SK-N-SH treated with all-trans-retinoic acid at 6 μM for 48 hours (cell line): ENCODE data around the gene YJEFN3.

Experiments
- ATAC-seq: fragments of 200-7000 bp; cut with Tn5 transposase; 3 replicates; pipeline ENCODE4 v1.9.1; 2020; ENCODE audit warnings: mild to moderate bottlenecking, moderate library complexity
- ARNTL ChIP-seq: fragments of 450-650 bp; formaldehyde crosslinking; IDR thresholded peaks from 2 replicates; pipeline ENCODE4 v1.5.0; 2020; ENCODE audit warnings: low read depth, mild to moderate bottlenecking, moderate library complexity, borderline replicate concordance
- BACH2 ChIP-seq: fragments of 250-450 bp; sonication (Bioruptor Pico); IDR thresholded peaks from 2 replicates; pipeline ENCODE4 v1.9.0; 2021; ENCODE audit warnings: mild to moderate bottlenecking, borderline replicate concordance
- CREB5 ChIP-seq: fragments of 250-450 bp; sonication (Bioruptor Pico); IDR thresholded peaks from 2 replicates; pipeline ENCODE4 v1.5.1; 2020; ENCODE audit warnings: low read depth, mild to moderate bottlenecking, moderate library complexity
- ESRRG ChIP-seq: fragments of 250-450 bp; sonication (Bioruptor Pico); IDR thresholded peaks from 2 replicates; pipeline ENCODE4 v1.6.1; 2021; ENCODE audit warnings: mild to moderate bottlenecking
- GLIS3 ChIP-seq: fragments of 250-450 bp; sonication (Bioruptor Pico); IDR thresholded peaks from 2 replicates; pipeline ENCODE4 v1.5.0; 2020; ENCODE audit warnings: mild to moderate bottlenecking, moderate library complexity
- PATZ1 ChIP-seq: fragments of 250-450 bp; sonication (Bioruptor Pico); IDR thresholded peaks from 2 replicates; pipeline ENCODE4 v1.8.0; 2020; ENCODE audit warnings: mild to moderate bottlenecking, moderate library complexity, borderline replicate concordance
- POU6F1 ChIP-seq: fragments of 250-450 bp; sonication (Bioruptor Pico); IDR thresholded peaks from 2 replicates; pipeline ENCODE4 v1.8.0; 2021; ENCODE audit warnings: low read depth, mild to moderate bottlenecking, moderate library complexity, borderline replicate concordance
- SNAI2 ChIP-seq: fragments of 250-450 bp; sonication (Bioruptor Pico); IDR thresholded peaks from 2 replicates; pipeline ENCODE4 v1.5.0; 2020; ENCODE audit warnings: mild to moderate bottlenecking, moderate library complexity
- TCF4 ChIP-seq: fragments of 250-450 bp; sonication (Bioruptor Pico); IDR thresholded peaks from 2 replicates; pipeline ENCODE4 v1.8.0; 2021; ENCODE audit warnings: mild to moderate bottlenecking, moderate library complexity, borderline replicate concordance
- TOX ChIP-seq: fragments of 250-450 bp; sonication (Bioruptor Pico); IDR thresholded peaks from 2 replicates; pipeline ENCODE4 v1.8.0; 2021; ENCODE audit warnings: mild to moderate bottlenecking, moderate library complexity, borderline replicate concordance
- TSHZ2 ChIP-seq: fragments of 250-450 bp; sonication (Bioruptor Pico); IDR thresholded peaks from 2 replicates; pipeline ENCODE4 v1.5.0; 2020; ENCODE audit warnings: mild to moderate bottlenecking, moderate library complexity
- ZC3H10 ChIP-seq: fragments of 250-450 bp; sonication (Bioruptor Pico); IDR thresholded peaks from 2 replicates; pipeline ENCODE4 v1.5.1; 2021; ENCODE audit warnings: mild to moderate bottlenecking, moderate library complexity
- ZFP3 ChIP-seq: fragments of 250-450 bp; sonication (Bioruptor Pico); IDR thresholded peaks from 2 replicates; pipeline ENCODE4 v1.5.0; 2020; ENCODE audit warnings: mild to moderate bottlenecking, moderate library complexity
- ZFP30 ChIP-seq: fragments of 450-650 bp; formaldehyde crosslinking; IDR thresholded peaks from 2 replicates; pipeline ENCODE4 v1.5.0; 2022; ENCODE audit warnings: mild to moderate bottlenecking, moderate library complexity
- ZNF565 ChIP-seq: fragments of 450-650 bp; formaldehyde crosslinking; conservative IDR thresholded peaks from 2 replicates; pipeline ENCODE4 v1.5.0; 2020; ENCODE audit warnings: low read depth, mild to moderate bottlenecking, moderate library complexity
- ZNF70 ChIP-seq: fragments of 450-650 bp; formaldehyde crosslinking; IDR thresholded peaks from 2 replicates; pipeline ENCODE4 v1.5.0; 2020; ENCODE audit warnings: mild to moderate bottlenecking, moderate library complexity
- ZNF8 ChIP-seq: fragments of 450-650 bp; formaldehyde crosslinking; IDR thresholded peaks from 2 replicates; pipeline ENCODE4 v1.5.0; 2020; ENCODE audit warnings: mild to moderate bottlenecking, moderate library complexity
- TF ChIP-seq, protein P1 (sequence below): fragments of 250-450 bp; sonication (Bioruptor Pico); IDR thresholded peaks from 2 replicates; pipeline ENCODE4 v1.5.1; 2021; ENCODE audit warnings: mild to moderate bottlenecking, moderate library complexity

Gene YJEFN3

GRCh38 chr19:19559931-19560330 lies 31.2 kb downstream of the YJEFN3 start:
- ATAC-seq = no peak

DNA sequence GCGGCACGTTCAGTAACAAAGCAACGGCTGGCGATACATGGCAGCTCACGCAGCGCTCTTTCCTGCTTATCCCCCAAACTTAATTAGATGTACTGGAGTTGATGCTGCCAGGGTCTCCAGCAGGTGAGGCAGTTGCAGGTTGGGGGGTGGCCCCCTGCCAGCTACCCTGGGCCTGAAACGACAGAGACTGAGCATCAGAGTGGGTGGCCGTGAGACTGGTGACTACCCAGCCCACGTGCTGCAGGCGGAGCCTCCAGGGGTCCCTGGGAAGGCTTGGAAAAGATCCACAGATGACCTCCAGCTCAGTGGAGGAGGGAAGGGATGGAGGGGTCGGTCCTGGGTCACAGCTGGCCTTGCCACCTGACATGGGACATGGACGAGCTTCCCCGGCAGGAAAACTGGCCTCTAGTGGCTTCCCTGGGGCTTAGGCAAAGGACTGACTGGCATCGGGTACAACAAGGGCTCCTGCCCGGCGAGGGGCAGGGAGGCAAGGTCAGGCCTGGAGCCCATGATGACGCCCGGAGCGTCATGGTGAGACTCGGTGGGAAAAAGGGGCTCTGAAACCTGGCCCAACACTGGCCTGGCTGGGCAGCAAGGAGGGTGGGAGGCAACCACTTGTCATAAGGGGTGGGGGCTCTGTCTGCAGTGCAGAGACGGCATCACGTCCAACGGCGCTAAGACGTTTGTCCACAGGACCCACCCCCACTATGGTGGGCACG lies 33.4 kb downstream of the YJEFN3 start:
- no peak for ATAC-seq
- TF ChIP-seq ARNTL (CRISPR knock-in tag) (no peak), GLIS3 (CRISPR knock-in tag) (no peak), TSHZ2 (CRISPR knock-in tag) (no peak), BACH2 (CRISPR knock-in tag) (no peak), TOX (CRISPR knock-in tag) (no peak), ESRRG (CRISPR knock-in tag) (no peak)
- TF ChIP-seq, protein P1, sequence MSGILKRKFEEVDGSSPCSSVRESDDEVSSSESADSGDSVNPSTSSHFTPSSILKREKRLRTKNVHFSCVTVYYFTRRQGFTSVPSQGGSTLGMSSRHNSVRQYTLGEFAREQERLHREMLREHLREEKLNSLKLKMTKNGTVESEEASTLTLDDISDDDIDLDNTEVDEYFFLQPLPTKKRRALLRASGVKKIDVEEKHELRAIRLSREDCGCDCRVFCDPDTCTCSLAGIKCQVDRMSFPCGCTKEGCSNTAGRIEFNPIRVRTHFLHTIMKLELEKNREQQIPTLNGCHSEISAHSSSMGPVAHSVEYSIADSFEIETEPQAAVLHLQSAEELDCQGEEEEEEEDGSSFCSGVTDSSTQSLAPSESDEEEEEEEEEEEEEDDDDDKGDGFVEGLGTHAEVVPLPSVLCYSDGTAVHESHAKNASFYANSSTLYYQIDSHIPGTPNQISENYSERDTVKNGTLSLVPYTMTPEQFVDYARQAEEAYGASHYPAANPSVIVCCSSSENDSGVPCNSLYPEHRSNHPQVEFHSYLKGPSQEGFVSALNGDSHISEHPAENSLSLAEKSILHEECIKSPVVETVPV (CRISPR knock-in tag) = no peak

More at GRCh38 chr19:19559931-19560330, 31.2 kb downstream of the YJEFN3 start:
- no peak for TF ChIP-seq POU6F1 (CRISPR knock-in tag)
- no peak for TF ChIP-seq ZNF565 (CRISPR knock-in tag)
- TF ChIP-seq, protein P1 (CRISPR knock-in tag) = no peak
- no peak for TF ChIP-seq CREB5
- no peak for TF ChIP-seq ZNF70 (CRISPR knock-in tag)
- TF ChIP-seq PATZ1 (CRISPR knock-in tag) = no peak
- TF ChIP-seq ZFP30 (CRISPR knock-in tag) = no peak
- no peak for TF ChIP-seq GLIS3 (CRISPR knock-in tag)
- no peak for TF ChIP-seq TSHZ2 (CRISPR knock-in tag)
- no peak for TF ChIP-seq BACH2 (CRISPR knock-in tag)
- TF ChIP-seq ZC3H10 = no peak
- no peak for TF ChIP-seq ZNF8 (CRISPR knock-in tag)
- no peak for TF ChIP-seq TCF4 (CRISPR knock-in tag)
- no peak for TF ChIP-seq TOX (CRISPR knock-in tag)
- TF ChIP-seq ZFP3 (CRISPR knock-in tag) = no peak
- TF ChIP-seq SNAI2 (CRISPR knock-in tag) = no peak
